GM21390 (cell line): Measurements from ENCODE around the gene EEF1AKMT4.

ENCODE experiments used
- ATAC-seq: cut with Tn5 transposase; IDR thresholded peaks from one replicate; pipeline ENCODE4 v1.9.1; 2021; ENCODE audit not compliant: unreplicated experiment

The EEF1AKMT4 gene

GRCh38 chr3:184249412-184250166, at the start of gene EEF1AKMT4:
EEF1AKMT4 (plus strand) TSS chr3:184249672; CDS start chr3:184249695, 23 bp downstream.
- peak; percentile 92 for ATAC-seq

- ATAC-seq = no peak
Observed at GRCh38 chr3:184200825-184201224, 48.6 kb upstream of the EEF1AKMT4 start.

GRCh38 chr3:184203526-184203925, 45.9 kb upstream of the EEF1AKMT4 start:
- no peak for ATAC-seq

- ATAC-seq = no peak
Observed at GRCh38 chr3:184209146-184209923, 40.1 kb upstream of the EEF1AKMT4 start.

GRCh38 chr3:184211297-184211696, 38.2 kb upstream of the EEF1AKMT4 start:
- ATAC-seq = no peak

- no peak for ATAC-seq
Observed at GRCh38 chr3:184211718-184212117, 37.8 kb upstream of the EEF1AKMT4 start.

GRCh38 chr3:184218814-184219213, 30.7 kb upstream of the EEF1AKMT4 start:
- no peak for ATAC-seq

GRCh38 chr3:184222521-184222920, 27.0 kb upstream of the EEF1AKMT4 start:
- no peak for ATAC-seq

GRCh38 chr3:184223946-184224345, 25.5 kb upstream of the EEF1AKMT4 start:
- no peak for ATAC-seq

GRCh38 chr3:184227481-184227935, 22.0 kb upstream of the EEF1AKMT4 start:
- no peak for ATAC-seq

- ATAC-seq = no peak
Observed at GRCh38 chr3:184228376-184229137, 20.9 kb upstream of the EEF1AKMT4 start.

- peak; percentile 84 for ATAC-seq
Observed at GRCh38 chr3:184229394-184230080, 19.9 kb upstream of the EEF1AKMT4 start, which contains the start of gene VWA5B2. VWA5B2 (plus strand) TSS chr3:184229585; CDS start chr3:184230529, 944 bp downstream.

GRCh38 chr3:184230081-184230602, 19.3 kb upstream of the EEF1AKMT4 start:
- ATAC-seq = no peak

- ATAC-seq = no peak
Observed at GRCh38 chr3:184230603-184231528, 18.6 kb upstream of the EEF1AKMT4 start.

GRCh38 chr3:184231671-184232070, 17.8 kb upstream of the EEF1AKMT4 start:
- ATAC-seq = no peak

GRCh38 chr3:184233127-184233843, 16.2 kb upstream of the EEF1AKMT4 start:
- ATAC-seq = no peak

GRCh38 chr3:184234224-184234623, 15.2 kb upstream of the EEF1AKMT4 start:
- ATAC-seq = no peak

- ATAC-seq = no peak
Observed at GRCh38 chr3:184234671-184235380, 14.6 kb upstream of the EEF1AKMT4 start.
